RWPE2 (cell line): ENCODE data around the gene SPATA3.
"Not testable (repeated sequence)": the region's sequence is repeated elsewhere in the genome, so short reads cannot be mapped to it uniquely, and the experiment has no call there.

ENCODE experiments used
- ATAC-seq: fragments of 200-7000 bp; cut with Tn5 transposase; 3 replicates; pipeline ENCODE4 v1.9.1; 2021; ENCODE audit warnings: low read depth
- DNase-seq: peaks from one replicate; pipeline ENCODE4 v3.0.0-alpha.2; 2020; ENCODE audit warnings: low spot score
- H3K27ac ChIP-seq: fragments of 450-650 bp; 2 replicates; pipeline ENCODE4 v1.5.1; 2017; ENCODE audit warnings: mild to moderate bottlenecking; ENCODE audit not compliant: poor library complexity, severe bottlenecking
- H3K27me3 ChIP-seq: fragments of 250-450 bp; sonication (Bioruptor Pico); 2 replicates; pipeline ENCODE4 v1.5.1; 2021; ENCODE audit warnings: mild to moderate bottlenecking, moderate library complexity; ENCODE audit not compliant: insufficient read depth, poor library complexity, severe bottlenecking
- H3K36me3 ChIP-seq: fragments of 250-450 bp; sonication (Bioruptor Pico); 2 replicates; pipeline ENCODE4 v1.5.1; 2020; ENCODE audit warnings: low read depth, mild to moderate bottlenecking, moderate library complexity
- H3K4me1 ChIP-seq: fragments of 250-450 bp; sonication (Bioruptor Pico); 2 replicates; pipeline ENCODE4 v1.5.1; 2021; ENCODE audit warnings: mild to moderate bottlenecking, moderate library complexity; ENCODE audit not compliant: insufficient read depth, poor library complexity, severe bottlenecking
- H3K4me3 ChIP-seq: fragments of 250-450 bp; sonication (Bioruptor Pico); 2 replicates; pipeline ENCODE4 v1.5.1; 2021; ENCODE audit warnings: mild to moderate bottlenecking, moderate library complexity; ENCODE audit not compliant: severe bottlenecking
- H3K9me3 ChIP-seq: fragments of 250-450 bp; sonication (Bioruptor Pico); 2 replicates; pipeline ENCODE4 v1.5.1; 2021; ENCODE audit warnings: mild to moderate bottlenecking, moderate library complexity; ENCODE audit not compliant: severe bottlenecking
- TF ChIP-seq, protein P1 (sequence below): fragments of 450-650 bp; IDR thresholded peaks from one replicate; pipeline ENCODE4 v1.5.1; 2017; ENCODE audit warnings: mild to moderate bottlenecking, moderate library complexity; ENCODE audit not compliant: poor library complexity, severe bottlenecking

The SPATA3 gene

DNA sequence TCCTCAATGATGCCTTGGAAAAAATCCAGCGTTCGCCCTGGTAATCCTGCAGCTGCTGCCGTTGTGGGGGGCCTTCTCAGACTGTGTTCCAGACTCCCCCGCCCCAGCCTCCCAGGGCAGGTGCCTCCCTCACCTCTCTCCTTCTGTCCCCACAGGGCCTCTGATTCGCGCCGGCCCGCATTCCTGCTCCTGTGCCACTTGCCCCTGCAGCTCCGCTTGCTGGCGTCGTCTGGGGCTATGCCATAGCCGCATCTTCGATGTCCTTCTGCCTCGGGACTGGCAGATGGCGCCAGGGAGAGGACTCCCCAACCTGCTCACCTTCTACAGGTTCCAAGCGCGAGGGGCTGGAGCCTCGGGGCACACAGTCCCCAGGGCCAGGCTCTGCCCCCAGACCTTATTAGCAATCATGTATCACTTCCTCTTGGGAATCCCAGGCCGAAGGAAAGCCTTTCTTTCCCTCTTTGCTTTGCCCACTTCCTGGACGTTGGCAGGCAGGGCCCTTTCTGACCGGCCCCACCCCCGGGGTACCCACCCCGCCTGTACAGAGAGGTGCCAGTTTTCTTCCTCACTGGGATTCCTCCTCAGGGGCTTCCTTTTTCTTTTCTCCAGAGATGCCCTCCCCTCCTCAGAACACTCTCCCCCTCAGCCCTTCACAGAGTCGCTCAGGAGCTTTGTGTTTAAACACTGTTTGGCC, 4.4 kb downstream of the SPATA3 start:
- H3K27me3 ChIP-seq: peaks cover 7% of the 10 kb centered on the region
- H3K27ac ChIP-seq: no peak overlapping the region
- no peak overlapping the region for H3K4me3 ChIP-seq
- H3K36me3 ChIP-seq: no peaks in the 10 kb centered on the region
- no peaks in the 10 kb centered on the region for H3K4me1 ChIP-seq
- DNase-seq: no peak
- no peak; the same call in 2 of the 3 replicates for ATAC-seq
- TF ChIP-seq, protein P1, sequence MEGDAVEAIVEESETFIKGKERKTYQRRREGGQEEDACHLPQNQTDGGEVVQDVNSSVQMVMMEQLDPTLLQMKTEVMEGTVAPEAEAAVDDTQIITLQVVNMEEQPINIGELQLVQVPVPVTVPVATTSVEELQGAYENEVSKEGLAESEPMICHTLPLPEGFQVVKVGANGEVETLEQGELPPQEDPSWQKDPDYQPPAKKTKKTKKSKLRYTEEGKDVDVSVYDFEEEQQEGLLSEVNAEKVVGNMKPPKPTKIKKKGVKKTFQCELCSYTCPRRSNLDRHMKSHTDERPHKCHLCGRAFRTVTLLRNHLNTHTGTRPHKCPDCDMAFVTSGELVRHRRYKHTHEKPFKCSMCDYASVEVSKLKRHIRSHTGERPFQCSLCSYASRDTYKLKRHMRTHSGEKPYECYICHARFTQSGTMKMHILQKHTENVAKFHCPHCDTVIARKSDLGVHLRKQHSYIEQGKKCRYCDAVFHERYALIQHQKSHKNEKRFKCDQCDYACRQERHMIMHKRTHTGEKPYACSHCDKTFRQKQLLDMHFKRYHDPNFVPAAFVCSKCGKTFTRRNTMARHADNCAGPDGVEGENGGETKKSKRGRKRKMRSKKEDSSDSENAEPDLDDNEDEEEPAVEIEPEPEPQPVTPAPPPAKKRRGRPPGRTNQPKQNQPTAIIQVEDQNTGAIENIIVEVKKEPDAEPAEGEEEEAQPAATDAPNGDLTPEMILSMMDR: no peak
- H3K9me3 ChIP-seq: no peaks in the 10 kb centered on the region

DNA sequence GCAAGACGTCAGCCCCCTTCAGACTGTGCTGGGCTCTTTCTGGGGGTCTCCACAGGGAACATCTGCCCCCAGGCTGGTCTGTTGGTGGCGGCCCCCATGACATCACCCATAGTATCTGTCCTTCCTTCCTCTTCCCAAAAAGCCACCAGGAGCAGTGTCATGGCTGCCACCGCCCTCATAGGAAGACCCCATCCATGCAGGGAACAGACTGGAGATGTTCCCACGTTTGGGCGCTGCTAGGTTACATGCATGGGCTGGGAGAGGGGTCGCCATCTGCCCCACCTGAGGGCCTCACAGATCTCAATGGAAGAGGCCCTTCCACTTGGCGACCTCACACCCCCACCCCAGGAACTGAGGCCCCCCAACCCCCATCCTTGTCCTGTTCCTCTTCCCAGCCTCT, 5.1 kb downstream of the SPATA3 start:
- H3K9me3 ChIP-seq: no peaks in the 10 kb centered on the region
- no peak for DNase-seq
- no peaks in the 10 kb centered on the region for H3K36me3 ChIP-seq
- H3K27me3 ChIP-seq: peaks cover 7% of the 10 kb centered on the region
- no peaks in the 10 kb centered on the region for H3K4me1 ChIP-seq
- H3K27ac ChIP-seq: no peak overlapping the region
- no peak for ATAC-seq
- TF ChIP-seq, protein P1: no peak
- no peak overlapping the region for H3K4me3 ChIP-seq

DNA sequence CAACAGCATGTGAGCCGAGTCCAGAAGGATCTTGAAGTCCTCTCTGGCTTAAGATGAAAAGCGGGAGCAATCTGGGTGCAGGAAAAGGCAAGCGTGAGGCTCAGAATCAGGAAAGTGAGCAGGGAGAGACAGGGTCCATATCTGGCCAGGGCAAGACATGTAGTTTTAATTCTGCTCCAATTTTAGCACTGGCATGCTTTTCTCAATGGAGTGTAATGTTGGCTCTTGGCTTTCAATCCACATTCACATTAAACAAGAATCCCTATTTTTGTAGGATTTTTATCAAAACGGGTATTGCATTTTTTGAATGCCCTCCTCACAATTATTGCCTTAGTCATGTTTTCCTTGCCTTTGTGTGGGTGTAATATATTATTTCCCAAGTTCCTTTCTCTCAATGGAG, 6.0 kb downstream of the SPATA3 start:
- peaks cover 7% of the 10 kb centered on the region for H3K27me3 ChIP-seq
- H3K4me3 ChIP-seq: no peak overlapping the region
- no peaks in the 10 kb centered on the region for H3K4me1 ChIP-seq
- TF ChIP-seq, protein P1: no peak
- ATAC-seq: no peak
- no peak overlapping the region for H3K27ac ChIP-seq
- H3K36me3 ChIP-seq: no peaks in the 10 kb centered on the region
- H3K9me3 ChIP-seq: no peaks in the 10 kb centered on the region
- no peak for DNase-seq

DNA sequence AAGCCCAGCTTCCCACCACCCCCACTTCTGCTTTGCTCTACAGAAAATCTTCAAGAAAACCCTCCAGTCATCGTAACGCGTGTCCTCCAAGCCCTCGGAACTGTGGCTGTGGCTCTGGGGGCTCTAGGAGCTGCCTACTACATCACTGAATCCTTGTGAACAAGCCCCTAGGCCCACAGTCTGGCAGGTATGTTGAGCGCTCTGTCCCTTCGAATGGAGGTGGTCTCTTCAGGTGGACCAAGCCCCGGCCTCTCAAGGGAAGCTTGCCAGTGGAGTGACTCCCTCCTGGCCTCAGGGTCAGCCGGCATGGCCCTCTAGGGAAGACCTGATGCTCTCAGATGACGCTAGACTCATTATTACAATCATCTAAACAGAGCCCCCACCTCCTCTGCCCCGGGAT, 6.7 kb downstream of the SPATA3 start:
- H3K4me3 ChIP-seq: no peak overlapping the region
- H3K36me3 ChIP-seq: no peaks in the 10 kb centered on the region
- TF ChIP-seq, protein P1: no peak
- DNase-seq (no peak), ATAC-seq (no peak)
- no peaks in the 10 kb centered on the region for H3K4me1 ChIP-seq
- H3K9me3 ChIP-seq: no peaks in the 10 kb centered on the region
- no peak overlapping the region for H3K27ac ChIP-seq
- peaks cover 7% of the 10 kb centered on the region for H3K27me3 ChIP-seq

DNA sequence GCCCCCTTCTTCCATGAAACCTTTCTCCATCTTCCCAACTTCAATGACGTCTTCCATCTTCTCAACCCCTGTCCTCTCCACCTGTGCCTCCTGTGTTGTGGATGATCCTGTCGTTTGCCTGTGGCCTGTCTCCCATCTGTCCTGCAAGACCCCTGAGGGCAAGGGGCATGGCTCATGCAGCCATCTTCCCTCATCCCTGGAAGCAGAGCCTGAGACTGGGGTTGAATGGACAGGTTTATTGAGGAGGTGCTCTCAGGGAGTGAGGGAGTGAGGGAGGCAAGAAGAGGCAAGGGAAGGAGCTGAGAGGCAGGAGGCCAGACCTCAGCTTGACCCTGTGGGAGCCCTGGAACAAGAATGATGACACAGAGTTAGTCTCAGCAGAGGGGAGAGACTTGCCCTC, 7.3 kb downstream of the SPATA3 start:
- no peaks in the 10 kb centered on the region for H3K4me1 ChIP-seq
- H3K36me3 ChIP-seq: no peaks in the 10 kb centered on the region
- H3K27ac ChIP-seq: no peak overlapping the region
- ATAC-seq (no peak), DNase-seq (no peak)
- H3K4me3 ChIP-seq: no peak overlapping the region
- H3K9me3 ChIP-seq: no peaks in the 10 kb centered on the region
- peaks cover 7% of the 10 kb centered on the region for H3K27me3 ChIP-seq
- TF ChIP-seq, protein P1: no peak

DNA sequence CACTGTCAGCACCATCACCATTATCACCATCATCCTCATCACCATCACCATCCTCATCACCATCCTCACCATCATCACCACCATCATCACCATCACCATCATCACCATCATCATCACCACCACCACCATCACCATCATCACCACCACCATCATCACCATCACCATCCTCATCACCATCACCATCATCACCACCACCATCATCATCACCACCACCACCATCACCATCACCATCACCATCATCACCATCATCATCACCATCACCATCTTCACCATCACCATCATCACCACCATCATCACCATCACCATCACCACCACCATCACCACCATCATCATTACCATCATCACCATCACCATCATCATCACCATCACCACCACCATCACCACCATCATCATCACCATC, 9.0 kb downstream of the SPATA3 start:
- not testable (repeated sequence) for H3K4me1 ChIP-seq, ATAC-seq, H3K36me3 ChIP-seq, H3K27me3 ChIP-seq, H3K27ac ChIP-seq, H3K4me3 ChIP-seq, H3K9me3 ChIP-seq, DNase-seq
